CD14-positive monocyte (primary cell): Measurements from ENCODE around the gene DISP2. TPM values are rescaled to one million over a fixed set of nuclear protein-coding genes. Genes with fewer than 3 reads are reported as not detected.

ENCODE experiments used
- DNase-seq, 3 donors: peaks; one replicate each; pipeline ENCODE4 v3.0.0-alpha.2; 2011 to 2022
- H2AFZ ChIP-seq: 2 replicates; pipeline ENCODE4 v1.6.0; 2012; ENCODE audit warnings: mild to moderate bottlenecking, low read depth, low read length, inconsistent platforms; ENCODE audit not compliant: insufficient read depth, poor library complexity, severe bottlenecking
- H3K27ac ChIP-seq, 2 donors: 1 replicate in 1 of 2; 2 replicates in 1 of 2; pipeline ENCODE4 v1.5.1; 2012 to 2013; ENCODE audit warnings: low read length in 2 of 2, control low read depth in 1 of 2, inconsistent platforms in 1 of 2, low read depth in 1 of 2, mild to moderate bottlenecking in 1 of 2
- H3K27me3 ChIP-seq, 2 donors: one replicate each; pipeline versions ENCODE4 v1.6.0 to v1.6.1; 2011 to 2013; ENCODE audit warnings: low read length in 2 of 2; ENCODE audit not compliant: control insufficient read depth in 2 of 2, insufficient read depth in 2 of 2
- H3K36me3 ChIP-seq, 2 donors: replicated peaks in 1 of 2; 1 replicate in 1 of 2; 2 replicates in 1 of 2; pipeline versions ENCODE4 v1.5.1 to v1.6.1; 2012 to 2013; ENCODE audit warnings: low read length in 2 of 2, control low read depth in 1 of 2, inconsistent platforms in 1 of 2, mild to moderate bottlenecking in 1 of 2; ENCODE audit not compliant: insufficient read depth in 2 of 2, control insufficient read depth in 1 of 2
- H3K4me1 ChIP-seq, 2 donors: 1 replicate in 1 of 2; 2 replicates in 1 of 2; pipeline versions ENCODE4 v1.5.1 to v1.6.1; 2012 to 2013; ENCODE audit warnings: low read length in 2 of 2, control low read depth in 1 of 2, inconsistent platforms in 1 of 2, mild to moderate bottlenecking in 1 of 2, moderate library complexity in 1 of 2; ENCODE audit not compliant: insufficient read depth in 2 of 2, control insufficient read depth in 1 of 2
- H3K4me2 ChIP-seq: replicated peaks from 2 replicates; pipeline ENCODE3; 2012; ENCODE audit warnings: low read length, moderate library complexity, mild to moderate bottlenecking; ENCODE audit not compliant: poor library complexity, severe bottlenecking; ENCODE audit errors: extremely low read depth
- H3K4me3 ChIP-seq, 3 experiments: fragments of 200-600 bp in 1 of 3; sonication (generic) in 1 of 3; replicated peaks in 1 of 3; 1 replicate in 2 of 3; 2 replicates in 1 of 3; pipeline ENCODE4 v1.5.1; 2011 to 2013; ENCODE audit warnings: low read length in 3 of 3, mild to moderate bottlenecking in 3 of 3, control low read depth in 2 of 3, low read depth in 2 of 3, inconsistent platforms in 1 of 3, moderate library complexity in 1 of 3
- H3K79me2 ChIP-seq: 2 replicates; pipeline ENCODE4 v1.6.0; 2012; ENCODE audit warnings: mild to moderate bottlenecking, control low read depth, inconsistent platforms, low read length, moderate library complexity; ENCODE audit not compliant: insufficient read depth
- H3K9ac ChIP-seq: 2 replicates; pipeline ENCODE4 v1.6.0; 2017; ENCODE audit warnings: low read length, mild to moderate bottlenecking; ENCODE audit not compliant: insufficient read depth, poor library complexity, severe bottlenecking
- H3K9me3 ChIP-seq, 2 donors: replicated peaks in 1 of 2; 1 replicate in 1 of 2; 2 replicates in 1 of 2; pipeline versions ENCODE4 v1.5.1 to v1.6.1; 2012 to 2013; ENCODE audit warnings: low read length in 2 of 2, control low read depth in 1 of 2; ENCODE audit not compliant: control insufficient read depth in 1 of 2, insufficient read depth in 1 of 2
- H4K20me1 ChIP-seq: 2 replicates; pipeline ENCODE4 v1.6.0; 2012; ENCODE audit warnings: mild to moderate bottlenecking, low read length, control low read depth, moderate library complexity; ENCODE audit not compliant: insufficient read depth
- H3K27ac Mint-ChIP-seq, 7 donors: one replicate each; pipeline ENCODE4 v1.8.0; 2020; ENCODE audit warnings: mild to moderate bottlenecking in 7 of 7, mixed read lengths in 7 of 7, moderate library complexity in 6 of 7, inconsistent platforms in 2 of 7
- H3K27me3 Mint-ChIP-seq, 3 donors: one replicate each; pipeline ENCODE4 v1.8.0; 2021 to 2022; ENCODE audit warnings: low read depth in 3 of 3, mild to moderate bottlenecking in 3 of 3, mixed read lengths in 3 of 3, moderate library complexity in 3 of 3, inconsistent platforms in 1 of 3
- H3K36me3 Mint-ChIP-seq, 2 donors: one replicate each; pipeline ENCODE4 v1.8.0; 2020; ENCODE audit warnings: mixed read lengths in 2 of 2, inconsistent platforms in 1 of 2, mild to moderate bottlenecking in 1 of 2
- H3K4me1 Mint-ChIP-seq: one replicate; pipeline ENCODE4 v1.8.0; 2020; ENCODE audit warnings: mild to moderate bottlenecking, mixed read lengths
- H3K4me3 Mint-ChIP-seq, 2 donors: one replicate each; pipeline ENCODE4 v1.8.0; 2020; ENCODE audit warnings: mild to moderate bottlenecking in 2 of 2, mixed read lengths in 2 of 2, moderate library complexity in 1 of 2
- H3K9me3 Mint-ChIP-seq, 7 donors: one replicate each; pipeline ENCODE4 v1.8.0; 2020 to 2022; ENCODE audit warnings: mixed read lengths in 7 of 7, mild to moderate bottlenecking in 6 of 7, moderate library complexity in 6 of 7, inconsistent platforms in 2 of 7
- WGBS: methylation state at CpG from one replicate; pipeline ENCODE4 v1.1.5; 2013; ENCODE audit warnings: missing lambda C conversion rate; ENCODE audit not compliant: insufficient coverage; 5-methylcytosine and 5-hydroxymethylcytosine counted together
- intact Hi-C, 2 donors: fragments of 100-400 bp; cut with micrococcal nuclease; formaldehyde crosslinking; loops; one replicate each; pipeline versions ENCODE4 v1.15.0 to v1.15.1; 2023
- polyA plus RNA-seq, 3 donors: library from polyadenylated mRNA; depleted of rRNA in 1 of 3; unstranded in 2 of 3; stranded (reverse) in 1 of 3; fragments of 300-500 nt in 2 of 3; fragments of >200 nt in 1 of 3; fragmentation: Illumina TruSeq in 2 of 3; gene quantifications; 1 replicate in 2 of 3; 2 replicates in 1 of 3; pipeline ENCODE4 v1.2.3, GENCODE V29; 2012 to 2021
- TF ChIP-seq, protein P1 (sequence below): fragments of 200-600 bp; IDR thresholded peaks from one replicate; pipeline ENCODE4 v1.8.0; 2022; ENCODE audit warnings: antibody characterized with exemption, mild to moderate bottlenecking

The DISP2 gene
- polyA plus RNA-seq, 3 donors, result 0.01 TPM; not detected in 1

DNA sequence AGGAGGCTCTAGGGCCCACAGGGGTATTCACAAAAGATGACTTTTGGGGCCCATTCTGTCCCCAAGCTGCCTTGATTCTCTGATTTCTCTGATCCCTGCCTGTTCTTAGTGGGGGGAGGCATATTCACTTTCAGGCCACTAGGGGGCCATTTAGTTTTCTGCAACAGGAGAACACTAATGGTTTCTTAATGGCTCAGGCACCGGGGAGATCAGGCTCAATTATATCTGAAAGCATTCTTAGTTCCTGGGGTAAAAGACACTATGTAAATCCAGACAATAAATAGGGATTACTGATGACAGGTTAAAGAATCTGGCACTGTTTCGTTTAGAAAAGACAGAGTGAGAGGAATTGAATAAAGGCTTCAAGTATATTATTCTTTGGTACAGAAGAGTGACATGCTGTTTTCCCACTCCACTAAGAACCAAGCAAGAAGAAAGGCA lies 37.1 kb upstream of the DISP2 start:
- Histone ChIP-seq H3K9me3 (no peaks in the 10 kb centered on the region), H3K27ac (no peak overlapping the region), H2AFZ (no peak overlapping the region), H3K4me3 (no peak overlapping the region), H4K20me1 (peaks cover 3% of the 10 kb centered on the region), H3K36me3 (no peaks in the 10 kb centered on the region), H3K9ac (no peak overlapping the region), H3K4me1 (peaks cover 20 to 31% of the 10 kb centered on the region in 2 donors), H3K27me3 (no peaks in the 10 kb centered on the region), H3K4me2 (no peak overlapping the region), H3K79me2 (peaks cover 14% of the 10 kb centered on the region)
- H3K4me3 Mint-ChIP-seq, result peak overlapping the region in 1 of 2 donors; percentile 9
- peaks cover under 1 to 5% of the 10 kb centered on the region in 2 donors for H3K36me3 Mint-ChIP-seq
- peaks cover 0 to 8% (median 2%) of the 10 kb centered on the region in 3 donors for H3K27me3 Mint-ChIP-seq
- intact Hi-C loops, result no loop called here
- peaks cover 30% of the 10 kb centered on the region for H3K4me1 Mint-ChIP-seq
- peak; percentile 58 to 70 (median 67) for DNase-seq
- WGBS, result no CpG with 5 or more reads among the region's 2 CpGs
- H3K27ac Mint-ChIP-seq, result peak overlapping the region in 1 of 7 donors; percentile 73
- peaks cover 0 to 3% (median 0%) of the 10 kb centered on the region in 7 donors for H3K9me3 Mint-ChIP-seq
- TF ChIP-seq, protein P1, sequence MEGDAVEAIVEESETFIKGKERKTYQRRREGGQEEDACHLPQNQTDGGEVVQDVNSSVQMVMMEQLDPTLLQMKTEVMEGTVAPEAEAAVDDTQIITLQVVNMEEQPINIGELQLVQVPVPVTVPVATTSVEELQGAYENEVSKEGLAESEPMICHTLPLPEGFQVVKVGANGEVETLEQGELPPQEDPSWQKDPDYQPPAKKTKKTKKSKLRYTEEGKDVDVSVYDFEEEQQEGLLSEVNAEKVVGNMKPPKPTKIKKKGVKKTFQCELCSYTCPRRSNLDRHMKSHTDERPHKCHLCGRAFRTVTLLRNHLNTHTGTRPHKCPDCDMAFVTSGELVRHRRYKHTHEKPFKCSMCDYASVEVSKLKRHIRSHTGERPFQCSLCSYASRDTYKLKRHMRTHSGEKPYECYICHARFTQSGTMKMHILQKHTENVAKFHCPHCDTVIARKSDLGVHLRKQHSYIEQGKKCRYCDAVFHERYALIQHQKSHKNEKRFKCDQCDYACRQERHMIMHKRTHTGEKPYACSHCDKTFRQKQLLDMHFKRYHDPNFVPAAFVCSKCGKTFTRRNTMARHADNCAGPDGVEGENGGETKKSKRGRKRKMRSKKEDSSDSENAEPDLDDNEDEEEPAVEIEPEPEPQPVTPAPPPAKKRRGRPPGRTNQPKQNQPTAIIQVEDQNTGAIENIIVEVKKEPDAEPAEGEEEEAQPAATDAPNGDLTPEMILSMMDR, result peak; percentile 97

DNA sequence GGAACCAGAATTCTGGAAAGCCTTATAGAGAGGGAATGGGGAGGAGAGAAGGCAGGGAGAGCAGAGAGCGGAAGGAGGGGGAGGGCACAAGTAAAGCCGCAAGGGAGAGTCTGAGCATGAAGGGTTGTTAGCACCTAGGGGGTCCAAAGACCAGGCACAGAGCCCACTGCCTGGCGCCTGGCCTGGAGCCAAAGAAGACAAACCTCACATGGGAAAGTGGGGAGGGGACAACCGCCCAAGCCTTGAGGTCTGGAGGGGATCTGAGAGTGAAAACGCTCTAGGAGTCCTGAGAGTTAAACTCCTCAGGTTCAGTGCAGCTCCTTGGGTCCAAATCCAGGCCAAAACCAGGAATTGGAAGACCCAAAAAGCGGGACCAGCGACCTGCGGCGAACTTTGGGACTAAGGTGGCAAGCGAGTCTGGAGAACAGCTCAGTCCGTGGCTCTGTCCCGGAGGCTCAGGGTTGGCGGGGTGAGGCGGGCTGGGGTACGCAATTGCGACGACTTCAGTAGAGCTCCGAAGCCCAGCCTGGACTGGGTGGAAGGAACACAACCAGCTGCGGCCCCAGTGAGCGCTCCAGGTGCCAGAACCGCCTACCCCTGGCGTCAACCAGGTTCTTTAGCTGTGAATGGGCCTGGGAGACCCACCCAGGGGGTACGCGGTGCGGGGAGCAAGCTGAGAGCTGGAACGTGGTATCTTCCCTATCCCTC lies 35.3 kb upstream of the DISP2 start:
- H3K4me2 ChIP-seq, result peak overlapping the region; percentile 93
- H3K27ac ChIP-seq, result peak overlapping the region in 1 of 2 donors; percentile 18
- Mint-ChIP-seq H3K27me3 (peaks cover 0 to 8% (median 2%) of the 10 kb centered on the region in 3 donors), H3K27ac (peak overlapping the region in 4 of 7 donors; percentile 26 to 69 (median 57)), H3K36me3 (peaks cover 18 to 19% of the 10 kb centered on the region in 2 donors), H3K4me1 (peaks cover 42% of the 10 kb centered on the region), H3K4me3 (peak overlapping the region; percentile 71 to 73), H3K9me3 (peaks cover 0 to 3% (median 0%) of the 10 kb centered on the region in 7 donors)
- no peaks in the 10 kb centered on the region for H3K9me3 ChIP-seq
- no peaks in the 10 kb centered on the region for H3K27me3 ChIP-seq
- peak overlapping the region; percentile 55 for H2AFZ ChIP-seq
- TF ChIP-seq, protein P1, result no peak
- peaks cover 3% of the 10 kb centered on the region for H4K20me1 ChIP-seq
- H3K9ac ChIP-seq, result no peak overlapping the region
- H3K4me3 ChIP-seq, result peak overlapping the region in 2 of 3 experiments; percentile 28 to 61
- intact Hi-C loops, result no loop called here
- DNase-seq, result no peak
- peaks cover 30 to 48% of the 10 kb centered on the region in 2 donors for H3K4me1 ChIP-seq
- peaks cover 0 to 12% of the 10 kb centered on the region in 2 donors for H3K36me3 ChIP-seq
- 70% methylated on average over 26 of the region's 26 CpGs for WGBS
- peaks cover 31% of the 10 kb centered on the region for H3K79me2 ChIP-seq
